ENCODE measurements around the gene HHATL.

The HHATL gene

GRCh38 chr3:42661593-42662022 is 41.0 kb downstream of the HHATL start:
- DNase-seq: no peak

DNA sequence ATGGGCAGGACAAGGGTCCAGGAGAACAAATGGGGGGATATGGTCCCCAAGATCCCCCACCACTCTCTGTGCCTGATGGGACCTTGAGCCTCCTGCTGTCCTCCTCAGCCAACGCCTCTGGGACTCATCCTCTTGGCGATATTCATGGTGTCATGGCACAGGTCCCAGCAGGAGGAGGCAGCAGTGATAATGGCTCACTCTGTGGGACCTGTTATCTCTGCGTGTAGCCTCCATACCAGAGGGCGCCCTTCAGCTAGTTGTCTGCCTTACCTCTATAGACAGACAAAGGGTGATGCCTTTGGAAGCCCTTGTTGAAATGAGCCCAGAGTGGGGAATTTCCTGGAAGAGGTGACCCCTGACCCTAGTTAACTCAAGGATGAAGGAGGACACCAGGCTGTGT is 41.7 kb downstream of the HHATL start:
- no peak for DNase-seq

DNA sequence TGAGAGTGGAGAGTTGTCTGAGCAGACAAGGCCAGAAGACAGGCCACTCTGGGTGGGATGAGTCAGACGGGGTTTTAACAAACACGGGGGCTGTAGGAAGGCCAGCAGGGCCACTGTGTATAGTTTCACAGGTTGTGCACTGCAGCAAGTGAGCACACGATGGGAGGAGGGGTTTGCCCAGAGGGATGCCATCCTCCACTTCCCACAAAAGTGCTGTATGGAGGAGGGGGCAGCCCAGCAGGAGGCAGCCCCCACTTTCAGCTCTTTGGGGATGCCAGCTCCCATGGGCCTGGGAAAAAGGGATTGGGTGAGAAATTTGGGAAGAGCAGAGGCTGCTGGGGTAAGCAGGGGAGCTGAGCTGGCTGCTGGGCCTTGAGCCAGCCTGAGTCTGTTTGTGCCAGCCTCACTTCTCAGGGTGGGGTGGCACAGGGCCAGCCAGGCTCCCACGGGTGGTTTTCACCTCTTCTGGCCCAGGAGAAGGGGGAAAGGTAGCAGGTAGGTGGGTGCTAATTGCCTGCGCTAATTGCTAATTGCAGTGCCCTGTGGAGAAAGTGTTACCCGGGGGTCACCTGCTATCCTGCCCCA is 42.4 kb downstream of the HHATL start:
- no peak for DNase-seq

GRCh38 chr3:42659451-42660130 is 43.0 kb downstream of the HHATL start:
- no peak for DNase-seq

- DNase-seq: no peak
These were observed 43.7 kb downstream of the HHATL start for GRCh38 chr3:42658771-42659390.

GRCh38 chr3:42658091-42658770 is 44.4 kb downstream of the HHATL start:
- DNase-seq: no peak

DNA sequence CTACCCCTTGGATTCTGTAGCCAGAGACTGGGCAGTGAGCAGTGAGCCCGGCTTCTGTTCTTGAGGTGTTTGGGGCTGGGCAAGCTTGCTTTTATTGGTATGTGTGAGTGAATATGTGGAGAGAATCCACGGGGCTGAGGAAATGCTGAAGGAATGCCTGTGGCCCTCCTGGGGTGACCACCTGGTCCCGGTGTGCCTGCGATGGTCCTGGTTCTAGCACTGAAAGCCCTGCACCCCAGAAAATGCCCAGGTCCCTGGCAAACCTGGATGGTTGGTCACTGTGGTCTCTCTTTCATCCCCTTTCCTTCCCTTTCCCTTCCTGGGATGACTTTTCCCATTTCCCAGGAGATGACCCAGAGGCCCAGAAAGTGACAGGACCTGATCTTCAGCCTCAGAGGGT is 44.9 kb downstream of the HHATL start:
- DNase-seq: no peak

DNA sequence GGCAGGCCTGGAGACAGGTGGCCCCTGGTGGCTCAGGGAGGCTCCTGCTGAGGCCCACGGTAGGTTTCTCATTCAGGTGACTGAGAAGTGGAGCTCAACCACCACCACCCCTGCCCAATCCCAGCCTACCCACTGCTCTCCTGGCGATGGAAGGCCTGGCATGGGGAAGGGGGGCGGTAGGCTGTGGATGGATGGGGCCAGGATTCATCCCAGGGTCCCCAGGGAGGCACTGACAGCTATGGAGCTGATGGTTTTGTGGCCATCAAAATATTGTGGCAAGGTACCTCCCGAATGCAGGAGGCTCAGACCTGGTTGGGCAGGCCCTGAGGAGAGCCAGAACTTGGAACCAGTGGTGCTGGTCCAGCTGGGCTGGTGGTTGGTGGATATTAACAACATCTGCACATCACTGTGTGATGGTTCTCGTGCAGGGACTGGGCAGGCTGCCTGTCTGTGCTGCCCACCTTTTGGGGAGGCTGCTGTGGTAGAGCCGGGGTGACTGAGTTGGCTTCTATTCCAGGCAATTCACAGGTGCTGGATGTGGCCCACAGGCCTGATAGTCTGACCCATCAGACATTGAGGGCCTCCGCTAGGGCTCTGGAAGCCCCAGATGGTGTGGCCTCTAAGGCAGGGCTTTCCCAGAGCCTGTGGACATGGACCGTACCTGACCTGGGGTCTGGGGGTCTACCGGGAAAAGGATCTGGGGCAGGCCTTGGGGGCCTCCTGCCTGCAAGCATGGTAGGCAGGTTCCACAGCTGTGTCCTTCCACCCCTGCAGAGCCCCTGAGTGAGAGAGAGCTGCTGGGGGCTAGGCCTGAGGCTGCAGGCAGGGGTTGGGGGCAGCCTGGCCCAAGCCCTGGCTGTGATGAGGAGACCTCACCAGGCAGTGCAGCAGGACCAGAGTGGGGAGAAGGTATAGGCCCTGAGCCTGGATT is 45.7 kb downstream of the HHATL start:
- no peak for DNase-seq

GRCh38 chr3:42655980-42656679 is 46.5 kb downstream of the HHATL start:
- DNase-seq: no peak

- no peak for DNase-seq
These were observed 47.2 kb downstream of the HHATL start for GRCh38 chr3:42655331-42655888.

GRCh38 chr3:42654331-42655201 is 48.0 kb downstream of the HHATL start:
- DNase-seq: no peak

DNA sequence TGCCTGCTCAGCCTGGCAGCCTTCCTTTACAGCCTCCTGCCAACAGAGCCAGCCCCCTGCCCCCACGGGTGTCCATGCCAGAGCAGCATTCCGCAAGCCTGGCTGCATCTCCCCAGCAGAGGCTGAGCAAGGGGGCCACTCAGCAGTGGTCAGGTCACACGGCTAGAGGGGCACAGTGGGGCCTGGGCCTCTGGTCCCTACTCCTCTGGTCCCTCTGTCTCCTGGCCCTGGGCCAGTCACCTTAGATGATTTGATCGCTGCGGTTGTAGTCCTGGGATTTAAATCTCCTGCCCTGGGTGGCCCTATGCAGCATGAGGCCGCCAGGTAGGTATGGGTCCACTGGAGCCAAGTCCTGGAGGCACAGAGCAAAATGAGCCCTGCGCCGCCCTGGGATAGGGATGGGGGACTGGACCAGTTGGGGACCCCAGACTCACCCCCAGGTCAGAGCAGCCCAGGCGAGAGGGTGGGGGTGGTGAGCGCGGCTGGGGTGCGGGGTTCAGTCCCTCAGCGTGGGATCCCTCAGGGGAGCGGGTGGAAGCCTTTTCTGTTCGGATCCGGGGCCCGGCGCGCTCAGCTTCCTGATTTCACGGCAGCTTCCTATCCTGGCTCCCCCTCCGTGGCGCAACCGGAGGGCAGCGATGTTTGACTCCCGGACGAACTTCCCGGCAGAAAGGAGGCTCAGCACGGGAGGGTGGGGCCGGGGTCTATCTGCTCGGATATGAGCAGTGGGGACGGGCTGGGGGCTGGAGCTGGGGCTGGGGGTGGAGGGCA is 48.9 kb downstream of the HHATL start, which contains the start of gene ZBTB47:
Gene ZBTB47, plus strand, starts transcription at position 138 of the 771 bp plus-strand sequence. CDS start 4,659 bp downstream, outside the sequence.
- no peak for DNase-seq

DNA sequence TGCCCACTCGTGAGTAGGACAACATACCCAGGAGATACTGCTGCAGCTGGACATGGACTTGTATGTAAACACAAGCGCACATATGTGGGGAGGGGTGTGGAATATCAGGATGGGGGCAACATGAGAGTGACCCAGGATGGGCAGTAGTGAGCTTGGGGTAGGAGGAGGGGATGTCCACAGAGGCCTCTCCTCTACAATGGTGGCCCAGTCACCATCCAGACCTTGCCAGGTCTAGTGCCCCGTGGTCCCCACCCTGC is 49.4 kb downstream of the HHATL start:
- no peak for DNase-seq

DNA sequence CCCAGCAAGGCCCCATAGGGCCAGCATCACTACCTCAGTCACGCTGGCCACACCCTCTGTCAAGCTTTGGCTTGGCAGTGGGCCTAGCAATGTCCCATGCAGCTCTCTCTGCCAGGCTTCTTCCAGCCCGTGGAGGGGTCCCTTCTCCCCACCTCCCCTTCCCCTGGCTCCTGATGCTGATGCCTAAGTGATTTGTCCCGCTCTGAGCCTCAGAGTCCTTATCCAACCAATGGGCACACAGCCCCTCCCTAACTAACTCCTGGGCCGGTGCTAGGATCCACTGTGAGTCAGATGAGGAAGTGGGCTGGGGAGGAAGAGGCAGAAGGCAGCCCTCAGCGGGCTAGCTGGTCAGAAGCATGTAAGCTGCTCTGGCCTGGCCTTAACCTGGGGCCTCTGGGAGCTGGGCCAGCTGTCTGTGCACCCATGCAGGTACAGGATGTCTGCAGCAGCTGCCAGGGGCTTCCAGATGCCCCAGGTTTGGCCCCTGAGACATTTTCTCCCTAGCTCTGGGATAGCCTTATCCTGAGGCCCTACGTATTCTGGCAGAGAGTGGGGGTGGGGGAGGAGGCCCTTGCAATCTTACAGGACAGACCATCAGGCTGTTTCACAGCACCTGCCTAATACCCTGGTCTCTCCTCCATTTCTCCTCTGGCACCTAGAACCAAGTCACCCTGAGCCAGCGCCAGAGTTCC is 49.8 kb downstream of the HHATL start:
- DNase-seq: no peak

DNA sequence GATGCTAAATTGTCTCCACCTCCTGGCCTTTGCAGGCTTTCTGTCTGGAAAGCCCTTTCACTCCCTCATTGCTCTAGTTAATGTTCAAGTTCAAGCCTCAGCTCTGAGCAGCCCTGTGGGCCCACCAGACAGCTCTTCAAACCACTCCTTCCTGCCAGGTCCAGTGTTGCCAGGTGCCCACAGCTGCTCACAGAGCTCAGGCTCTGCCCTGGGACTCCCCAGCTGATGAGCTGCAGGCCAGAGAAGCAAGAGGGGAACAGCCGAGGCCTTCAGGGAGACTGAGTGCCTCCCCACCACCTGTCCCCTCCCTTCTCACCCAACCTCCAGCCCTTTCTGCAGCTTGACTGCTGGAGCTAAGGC is 50.4 kb downstream of the HHATL start:
- DNase-seq: no peak

- DNase-seq: no peak
These were observed 51.1 kb downstream of the HHATL start for GRCh38 chr3:42651248-42652091.

GRCh38 chr3:42649783-42650182 is 52.8 kb downstream of the HHATL start:
- no peak for DNase-seq

DNA sequence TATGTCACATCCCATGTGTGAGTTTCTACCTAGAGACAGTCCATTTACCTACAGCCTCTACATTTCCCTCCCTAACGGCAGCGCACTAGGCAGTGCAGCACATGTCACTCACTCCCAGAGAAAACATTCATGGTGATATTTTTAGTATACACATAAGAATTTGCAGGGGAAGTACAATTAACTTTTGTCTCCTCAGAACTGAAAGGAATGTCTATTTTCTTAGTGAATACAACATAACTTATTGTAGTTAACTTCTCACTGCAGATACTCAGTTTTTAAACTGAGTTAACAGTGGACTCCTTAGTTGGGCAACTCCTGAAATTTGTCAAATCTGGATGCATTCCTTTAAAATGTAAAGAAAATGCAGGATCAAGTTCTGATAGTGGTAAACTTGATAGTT is 53.6 kb downstream of the HHATL start:
- no peak for DNase-seq

Measured in SHP77 treated with DMSO at 0.1 percent for 48 hours (cell line).